ENCODE results near the gene EFCAB10. TPM values are rescaled to one million over a fixed set of nuclear protein-coding genes. Genes with fewer than 3 reads are reported as not detected.

EFCAB10 gene
- total and polyA plus RNA-seq, 4 donors: 4.5 to 23.2 (median 12.7) TPM

- no peaks in the 10 kb centered on the region for H3K27me3 ChIP-seq (ENCODE audit: control insufficient read depth in 3 of 3, insufficient read depth in 3 of 3, low read length in 2 of 3)
- no peak overlapping the region for H3K9ac ChIP-seq (ENCODE audit: insufficient read depth in 1 of 2, low read length in 2 of 2)
- ATAC-seq (ENCODE audit: insufficient read depth, low FRiP score) (no peak), DNase-seq (no peak)
- H3K4me3 ChIP-seq: no peak overlapping the region
- H3K27ac ChIP-seq (ENCODE audit: low read depth in 1 of 2, low read length in 1 of 2): no peak overlapping the region
- H3K36me3 ChIP-seq (ENCODE audit: control insufficient read depth in 4 of 4, insufficient read depth in 4 of 4, low read length in 4 of 4): no peaks in the 10 kb centered on the region
- no peak for TF ChIP-seq CTCF (IDR thresholded peaks at IDR 0.05; ENCODE audit: control extremely low read depth, extremely low read depth)
- no peaks in the 10 kb centered on the region for H3K4me1 ChIP-seq (ENCODE audit: control insufficient read depth in 5 of 5, insufficient read depth in 5 of 5, low read length in 5 of 5)
- no peaks in the 10 kb centered on the region for H3K9me3 ChIP-seq (ENCODE audit: control insufficient read depth in 4 of 4, insufficient read depth in 3 of 4, low read length in 3 of 4)
- 71 to 81% methylated on average over 4 of the region's 4 CpGs for WGBS, 2 donors
Observed at GRCh38 chr7:105596866-105597265, 15.6 kb upstream of the EFCAB10 start.

GRCh38 chr7:105594034-105594433, 12.7 kb upstream of the EFCAB10 start:
- Histone ChIP-seq H3K4me3 (no peak overlapping the region), H3K9ac (ENCODE audit: insufficient read depth in 1 of 2, low read length in 2 of 2) (no peak overlapping the region), H3K36me3 (ENCODE audit: control insufficient read depth in 4 of 4, insufficient read depth in 4 of 4, low read length in 4 of 4) (no peaks in the 10 kb centered on the region), H3K27me3 (ENCODE audit: control insufficient read depth in 3 of 3, insufficient read depth in 3 of 3, low read length in 2 of 3) (no peaks in the 10 kb centered on the region), H3K27ac (ENCODE audit: low read depth in 1 of 2, low read length in 1 of 2) (no peak overlapping the region), H3K4me1 (ENCODE audit: control insufficient read depth in 5 of 5, insufficient read depth in 5 of 5, low read length in 5 of 5) (peaks cover 0 to 2% (median 0%) of the 10 kb centered on the region in 5 donors), H3K9me3 (ENCODE audit: control insufficient read depth in 4 of 4, insufficient read depth in 3 of 4, low read length in 3 of 4) (no peaks in the 10 kb centered on the region)
- no peak for ATAC-seq (ENCODE audit: insufficient read depth, low FRiP score)
- no peak for TF ChIP-seq CTCF (IDR thresholded peaks at IDR 0.05; ENCODE audit: control extremely low read depth, extremely low read depth)
- DNase-seq: no peak
- WGBS, 2 donors: 79 to 89% methylated on average over 3 of the region's 3 CpGs

- peaks cover 0 to 3% (median 0%) of the 10 kb centered on the region in 5 donors for H3K4me1 ChIP-seq (ENCODE audit: control insufficient read depth in 5 of 5, insufficient read depth in 5 of 5, low read length in 5 of 5)
- H3K9ac ChIP-seq (ENCODE audit: insufficient read depth in 1 of 2, low read length in 2 of 2): no peak overlapping the region
- H3K9me3 ChIP-seq (ENCODE audit: control insufficient read depth in 4 of 4, insufficient read depth in 3 of 4, low read length in 3 of 4): no peaks in the 10 kb centered on the region
- no peaks in the 10 kb centered on the region for H3K36me3 ChIP-seq (ENCODE audit: control insufficient read depth in 4 of 4, insufficient read depth in 4 of 4, low read length in 4 of 4)
- H3K27me3 ChIP-seq (ENCODE audit: control insufficient read depth in 3 of 3, insufficient read depth in 3 of 3, low read length in 2 of 3): no peaks in the 10 kb centered on the region
- 50 to 59% methylated on average over 2 of the region's 2 CpGs for WGBS, 2 donors
- DNase-seq (no peak), ATAC-seq (ENCODE audit: insufficient read depth, low FRiP score) (no peak)
- TF ChIP-seq CTCF (IDR thresholded peaks at IDR 0.05; ENCODE audit: control extremely low read depth, extremely low read depth): no peak
- no peak overlapping the region for H3K4me3 ChIP-seq
- no peak overlapping the region for H3K27ac ChIP-seq (ENCODE audit: low read depth in 1 of 2, low read length in 1 of 2)
Observed at GRCh38 chr7:105591522-105591921, 10.2 kb upstream of the EFCAB10 start.

- Histone ChIP-seq H3K9ac (ENCODE audit: insufficient read depth in 1 of 2, low read length in 2 of 2) (no peak overlapping the region), H3K4me3 (no peak overlapping the region), H3K4me1 (ENCODE audit: control insufficient read depth in 5 of 5, insufficient read depth in 5 of 5, low read length in 5 of 5) (peaks cover 0 to 3% (median 0%) of the 10 kb centered on the region in 5 donors), H3K27ac (ENCODE audit: low read depth in 1 of 2, low read length in 1 of 2) (no peak overlapping the region), H3K27me3 (ENCODE audit: control insufficient read depth in 3 of 3, insufficient read depth in 3 of 3, low read length in 2 of 3) (no peaks in the 10 kb centered on the region), H3K9me3 (ENCODE audit: control insufficient read depth in 4 of 4, insufficient read depth in 3 of 4, low read length in 3 of 4) (no peaks in the 10 kb centered on the region), H3K36me3 (ENCODE audit: control insufficient read depth in 4 of 4, insufficient read depth in 4 of 4, low read length in 4 of 4) (no peaks in the 10 kb centered on the region)
- ATAC-seq (ENCODE audit: insufficient read depth, low FRiP score) (no peak), DNase-seq (no peak)
- TF ChIP-seq CTCF (IDR thresholded peaks at IDR 0.05; ENCODE audit: control extremely low read depth, extremely low read depth): no peak
- 91 to 95% methylated on average over 5 of the region's 5 CpGs for WGBS, 2 donors
Observed at GRCh38 chr7:105590793-105591192, 9.5 kb upstream of the EFCAB10 start.
